ENCODE data around the gene SLC8B1. TPM values are rescaled to one million over a fixed set of nuclear protein-coding genes. Genes with fewer than 3 reads are reported as not detected.
A peak's percentile ranks its signal among the peaks of the same experiment; 100 is the strongest.

SLC8B1 gene
- total RNA-seq, 1 experiment from 2014 or later: 15.7 TPM

DNA sequence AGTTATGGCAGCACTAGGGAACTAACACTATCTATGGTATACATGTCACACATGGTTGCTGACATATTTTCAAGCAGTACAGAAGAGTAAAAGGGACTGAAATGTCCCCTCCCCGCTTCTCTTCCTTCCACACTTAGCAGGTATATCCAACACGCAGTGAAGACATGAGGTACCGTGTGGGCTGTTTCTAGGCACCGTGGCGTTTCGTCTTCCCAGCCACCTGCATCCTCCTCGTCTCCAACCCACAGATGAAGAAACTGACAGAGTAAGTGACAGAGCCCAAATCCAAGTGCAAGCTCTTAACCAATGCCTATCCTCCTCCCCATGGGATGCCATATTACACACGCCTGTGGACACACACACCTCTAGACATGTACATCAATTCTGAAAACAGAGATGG, 32.4 kb downstream of the SLC8B1 start:
- H3K27ac Mint-ChIP-seq (ENCODE audit: low read depth, unreplicated experiment): no peak overlapping the region
- TF ChIP-seq, protein P1, sequence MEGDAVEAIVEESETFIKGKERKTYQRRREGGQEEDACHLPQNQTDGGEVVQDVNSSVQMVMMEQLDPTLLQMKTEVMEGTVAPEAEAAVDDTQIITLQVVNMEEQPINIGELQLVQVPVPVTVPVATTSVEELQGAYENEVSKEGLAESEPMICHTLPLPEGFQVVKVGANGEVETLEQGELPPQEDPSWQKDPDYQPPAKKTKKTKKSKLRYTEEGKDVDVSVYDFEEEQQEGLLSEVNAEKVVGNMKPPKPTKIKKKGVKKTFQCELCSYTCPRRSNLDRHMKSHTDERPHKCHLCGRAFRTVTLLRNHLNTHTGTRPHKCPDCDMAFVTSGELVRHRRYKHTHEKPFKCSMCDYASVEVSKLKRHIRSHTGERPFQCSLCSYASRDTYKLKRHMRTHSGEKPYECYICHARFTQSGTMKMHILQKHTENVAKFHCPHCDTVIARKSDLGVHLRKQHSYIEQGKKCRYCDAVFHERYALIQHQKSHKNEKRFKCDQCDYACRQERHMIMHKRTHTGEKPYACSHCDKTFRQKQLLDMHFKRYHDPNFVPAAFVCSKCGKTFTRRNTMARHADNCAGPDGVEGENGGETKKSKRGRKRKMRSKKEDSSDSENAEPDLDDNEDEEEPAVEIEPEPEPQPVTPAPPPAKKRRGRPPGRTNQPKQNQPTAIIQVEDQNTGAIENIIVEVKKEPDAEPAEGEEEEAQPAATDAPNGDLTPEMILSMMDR (IDR thresholded peaks at IDR 0.05; ENCODE audit: unreplicated experiment): no peak
- intact Hi-C loops (cut with micrococcal nuclease): no loop called here
- H3K9me3 Mint-ChIP-seq (ENCODE audit: unreplicated experiment): no peaks in the 10 kb centered on the region
- no peaks in the 10 kb centered on the region for H3K27me3 Mint-ChIP-seq (ENCODE audit: insufficient read depth, unreplicated experiment)
- peaks cover 9% of the 10 kb centered on the region for H3K4me1 Mint-ChIP-seq (ENCODE audit: insufficient read depth, unreplicated experiment)
- ChIA-PET POLR2A (interaction anchor here (0.8 kb wide), 1 partner anchor 79 kb away, joined by 3 read pairs; no protein-coding TSS in a partner anchor), CTCF (interaction anchor here (0.5 to 0.6 kb wide), 2 partner anchors 10 to 58 kb away, joined by 4 read pairs; no protein-coding TSS in a partner anchor)
- BruUV-seq (replicated peaks): no TSS peak
- no peak for DNase-seq (ENCODE audit: unreplicated experiment)
- no peak overlapping the region for H3K4me3 Mint-ChIP-seq (ENCODE audit: unreplicated experiment)
- H3K36me3 Mint-ChIP-seq (ENCODE audit: insufficient read depth, unreplicated experiment): peaks cover 37% of the 10 kb centered on the region

DNA sequence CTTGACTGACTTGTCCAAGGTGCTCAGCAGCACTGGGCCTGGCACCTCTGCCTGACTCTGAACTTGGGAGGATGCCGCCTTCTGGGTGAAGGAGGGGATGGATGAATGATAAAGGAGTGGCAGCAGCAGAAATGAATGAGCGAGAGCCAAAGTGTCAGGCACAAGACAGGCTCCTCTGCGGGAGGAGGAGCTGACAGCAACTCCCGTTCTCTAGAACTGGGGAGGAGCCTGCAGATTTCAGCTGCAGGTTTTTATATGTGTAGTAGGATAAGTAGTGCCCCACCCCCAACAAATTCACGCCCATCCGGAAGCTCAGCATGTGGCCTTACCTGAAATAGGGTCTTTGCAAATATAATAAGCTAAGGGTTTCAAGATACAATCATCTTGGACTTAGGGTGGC, 33.1 kb downstream of the SLC8B1 start:
- peaks cover 8% of the 10 kb centered on the region for H3K4me1 Mint-ChIP-seq (ENCODE audit: insufficient read depth, unreplicated experiment)
- TF ChIP-seq, protein P1 (IDR thresholded peaks at IDR 0.05; ENCODE audit: unreplicated experiment): no peak
- H3K27ac Mint-ChIP-seq (ENCODE audit: low read depth, unreplicated experiment): no peak overlapping the region
- intact Hi-C loops (cut with micrococcal nuclease): no loop called here
- no peaks in the 10 kb centered on the region for H3K9me3 Mint-ChIP-seq (ENCODE audit: unreplicated experiment)
- H3K4me3 Mint-ChIP-seq (ENCODE audit: unreplicated experiment): no peak overlapping the region
- ChIA-PET CTCF (interaction anchor here (0.6 kb wide), 1 partner anchor 57 kb away, joined by 4 read pairs; no protein-coding TSS in a partner anchor), POLR2A (interaction anchor here (0.7 to 0.8 kb wide), 2 partner anchors 30 to 79 kb away, joined by 3 read pairs; no protein-coding TSS in a partner anchor)
- BruUV-seq (replicated peaks): no TSS peak
- H3K27me3 Mint-ChIP-seq (ENCODE audit: insufficient read depth, unreplicated experiment): no peaks in the 10 kb centered on the region
- peaks cover 38% of the 10 kb centered on the region for H3K36me3 Mint-ChIP-seq (ENCODE audit: insufficient read depth, unreplicated experiment)
- DNase-seq (ENCODE audit: unreplicated experiment): no peak

DNA sequence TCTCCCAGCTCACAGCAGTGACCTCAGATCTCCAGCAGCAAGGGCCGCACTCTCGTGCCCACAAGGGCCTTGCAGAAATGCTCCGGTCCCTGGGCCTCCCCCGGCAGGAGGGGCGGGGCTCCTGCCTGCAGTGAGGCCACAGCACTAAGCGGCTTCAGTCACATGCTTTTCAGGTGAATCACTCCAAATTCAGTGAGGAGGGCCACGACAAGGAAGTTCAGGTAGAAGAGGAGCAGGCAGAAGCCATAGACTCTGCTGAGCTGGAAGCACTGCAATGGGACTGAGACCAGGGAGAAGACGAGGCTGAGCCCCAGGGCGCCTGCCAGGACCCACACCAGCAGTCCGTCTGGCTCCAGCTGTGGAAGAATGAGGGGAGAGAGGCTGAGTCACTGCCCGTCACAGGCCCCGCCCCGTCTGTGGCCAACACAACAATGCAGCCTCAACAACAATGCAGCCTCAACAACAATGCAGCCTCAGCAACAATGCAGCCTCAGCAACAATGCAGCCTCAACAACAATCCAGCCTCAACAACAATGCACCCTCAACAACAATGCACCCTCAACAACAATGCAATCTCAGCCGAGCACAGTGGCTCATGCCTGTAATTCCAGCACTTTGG, 35.2 kb downstream of the SLC8B1 start:
- no TSS peak for BruUV-seq (replicated peaks)
- intact Hi-C loops (cut with micrococcal nuclease): loop anchor here (10.0 kb wide), 1 partner anchor 105 kb away; no protein-coding TSS in a partner anchor
- Mint-ChIP-seq H3K36me3 (ENCODE audit: insufficient read depth, unreplicated experiment) (peaks cover 59% of the 10 kb centered on the region), H3K27ac (ENCODE audit: low read depth, unreplicated experiment) (peak overlapping the region; percentile 72), H3K4me3 (ENCODE audit: unreplicated experiment) (peak overlapping the region; percentile 41), H3K9me3 (ENCODE audit: unreplicated experiment) (no peaks in the 10 kb centered on the region), H3K27me3 (ENCODE audit: insufficient read depth, unreplicated experiment) (no peaks in the 10 kb centered on the region), H3K4me1 (ENCODE audit: insufficient read depth, unreplicated experiment) (peaks cover 8% of the 10 kb centered on the region)
- ChIA-PET CTCF (interaction anchor here (1.0 to 1.1 kb wide), 2 partner anchors 104 to 106 kb away, joined by 3 to 5 read pairs; no protein-coding TSS in a partner anchor), POLR2A (interaction anchor here (0.6 to 1.5 kb wide), 8 partner anchors 10 to 311 kb away, joined by 3 to 5 read pairs (median 3); partner anchors contain the start of gene TPCN1)
- TF ChIP-seq, protein P1 (IDR thresholded peaks at IDR 0.05; ENCODE audit: unreplicated experiment): no peak
- peak; percentile 77 for DNase-seq (ENCODE audit: unreplicated experiment)

DNA sequence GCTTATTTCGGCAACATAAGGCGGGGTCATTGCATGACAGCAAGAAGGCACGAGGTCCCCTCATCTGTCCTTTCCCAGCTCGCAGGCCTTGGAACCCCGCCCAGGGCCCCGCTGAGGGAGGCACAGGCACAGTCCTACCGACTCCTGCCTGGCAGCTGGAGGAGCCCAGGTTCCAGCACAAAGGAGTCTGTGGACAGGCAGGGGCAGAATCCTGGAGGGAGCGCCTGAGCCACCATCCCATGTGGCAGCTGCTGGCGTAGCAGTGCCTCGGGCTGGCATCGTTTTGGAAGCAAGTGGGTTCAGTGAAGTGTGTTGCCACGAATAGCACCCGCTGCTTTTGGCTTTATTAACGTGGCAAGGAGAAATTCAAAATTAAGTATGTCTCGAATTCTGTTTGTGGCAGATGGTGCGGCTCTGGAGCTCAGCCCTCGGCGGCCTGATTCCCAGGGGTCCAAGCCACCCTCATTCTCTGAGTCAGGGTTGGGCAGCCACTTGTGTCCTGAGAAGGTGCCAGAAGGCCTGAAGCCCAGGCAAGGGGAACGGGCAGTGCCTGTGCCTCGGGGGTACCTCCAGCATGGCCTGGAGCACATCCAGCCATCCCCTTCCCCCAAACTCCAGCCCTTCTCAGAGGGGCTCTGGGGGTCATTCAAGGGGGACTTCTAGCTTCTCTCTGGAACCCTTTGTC, 35.9 kb downstream of the SLC8B1 start:
- no TSS peak for BruUV-seq (replicated peaks)
- peak overlapping the region; percentile 72 for H3K27ac Mint-ChIP-seq (ENCODE audit: low read depth, unreplicated experiment)
- intact Hi-C loops (cut with micrococcal nuclease): loop anchor here (10.0 kb wide), 1 partner anchor 104 kb away; no protein-coding TSS in a partner anchor
- H3K36me3 Mint-ChIP-seq (ENCODE audit: insufficient read depth, unreplicated experiment): peaks cover 64% of the 10 kb centered on the region
- no peak for DNase-seq (ENCODE audit: unreplicated experiment)
- CTCF ChIA-PET: interaction anchor here (0.6 to 1.2 kb wide), 6 partner anchors 16 to 105 kb away, joined by 3 to 5 read pairs (median 3); no protein-coding TSS in a partner anchor
- H3K27me3 Mint-ChIP-seq (ENCODE audit: insufficient read depth, unreplicated experiment): no peaks in the 10 kb centered on the region
- POLR2A ChIA-PET: interaction anchor here (0.6 to 1.5 kb wide), 8 partner anchors 11 to 310 kb away, joined by 3 to 5 read pairs (median 4); partner anchors contain the start of genes DDX54, RITA1 and TPCN1
- peaks cover 8% of the 10 kb centered on the region for H3K4me1 Mint-ChIP-seq (ENCODE audit: insufficient read depth, unreplicated experiment)
- H3K4me3 Mint-ChIP-seq (ENCODE audit: unreplicated experiment): no peak overlapping the region
- no peaks in the 10 kb centered on the region for H3K9me3 Mint-ChIP-seq (ENCODE audit: unreplicated experiment)
- TF ChIP-seq, protein P1 (IDR thresholded peaks at IDR 0.05; ENCODE audit: unreplicated experiment): no peak
